GM12865 (cell line): Measurements from ENCODE around the gene CLK1.
"Not testable (repeated sequence)": the region's sequence is repeated elsewhere in the genome, so short reads cannot be mapped to it uniquely, and the experiment has no call there.

Experiments used
- DNase-seq: peaks from one replicate; pipeline ENCODE4 v3.0.0; 2010; ENCODE audit warnings: low read depth
- H3K4me3 ChIP-seq: 2 replicates; pipeline ENCODE4 v1.5.1; 2011; ENCODE audit warnings: mild to moderate bottlenecking, low read depth, low read length, control low read depth
- CTCF ChIP-seq: IDR thresholded peaks from 2 replicates; pipeline ENCODE4 v1.5.1; 2011; ENCODE audit warnings: low read length, control low read depth, low read depth, inconsistent platforms; ENCODE audit not compliant: insufficient read depth; ENCODE audit errors: missing control alignments

CLK1 gene

GRCh38 chr2:200888704-200889625, 24.5 kb upstream of the CLK1 start, which contains the start of the genes NIF3L1 and PPIL3:
NIF3L1 (plus strand) TSS chr2:200889371; CDS start chr2:200891944, 2,573 bp downstream.
PPIL3 (minus strand) TSS chr2:200889077; CDS start chr2:200887615, 1,462 bp downstream.
- H3K4me3 ChIP-seq, result peak within 1 kb of the TSS; percentile 86
- peak; percentile 99 for DNase-seq
- TF ChIP-seq CTCF, result no peak

GRCh38 chr2:200881715-200882249, 17.3 kb upstream of the CLK1 start:
- not testable (repeated sequence) for DNase-seq, H3K4me3 ChIP-seq

GRCh38 chr2:200878289-200878880, 13.9 kb upstream of the CLK1 start:
- H3K4me3 ChIP-seq, result no peak overlapping the region
- no peak for TF ChIP-seq CTCF
- no peak for DNase-seq

- H3K4me3 ChIP-seq, result no peak overlapping the region
- TF ChIP-seq CTCF, result no peak
Observed at GRCh38 chr2:200877443-200877842, 13.0 kb upstream of the CLK1 start.

GRCh38 chr2:200873560-200873959, 9.1 kb upstream of the CLK1 start:
- H3K4me3 ChIP-seq, result no peak overlapping the region
- DNase-seq, result no peak
- TF ChIP-seq CTCF, result no peak

More at GRCh38 chr2:200877443-200877842, 13.0 kb upstream of the CLK1 start:
- DNase-seq, result no peak

- no peak for DNase-seq
- no peak overlapping the region for H3K4me3 ChIP-seq
- TF ChIP-seq CTCF, result no peak
Observed at GRCh38 chr2:200871151-200871550, 6.7 kb upstream of the CLK1 start.

GRCh38 chr2:200869014-200869413, 4.6 kb upstream of the CLK1 start:
- H3K4me3 ChIP-seq, result no peak overlapping the region
- no peak for TF ChIP-seq CTCF
- DNase-seq, result no peak
